ENCODE results near the gene SUGP1.
A peak's percentile ranks its signal among the peaks of the same experiment; 100 is the strongest.
"Not testable (repeated sequence)": the region's sequence is repeated elsewhere in the genome, so short reads cannot be mapped to it uniquely, and the experiment has no call there.

SUGP1 gene

DNA sequence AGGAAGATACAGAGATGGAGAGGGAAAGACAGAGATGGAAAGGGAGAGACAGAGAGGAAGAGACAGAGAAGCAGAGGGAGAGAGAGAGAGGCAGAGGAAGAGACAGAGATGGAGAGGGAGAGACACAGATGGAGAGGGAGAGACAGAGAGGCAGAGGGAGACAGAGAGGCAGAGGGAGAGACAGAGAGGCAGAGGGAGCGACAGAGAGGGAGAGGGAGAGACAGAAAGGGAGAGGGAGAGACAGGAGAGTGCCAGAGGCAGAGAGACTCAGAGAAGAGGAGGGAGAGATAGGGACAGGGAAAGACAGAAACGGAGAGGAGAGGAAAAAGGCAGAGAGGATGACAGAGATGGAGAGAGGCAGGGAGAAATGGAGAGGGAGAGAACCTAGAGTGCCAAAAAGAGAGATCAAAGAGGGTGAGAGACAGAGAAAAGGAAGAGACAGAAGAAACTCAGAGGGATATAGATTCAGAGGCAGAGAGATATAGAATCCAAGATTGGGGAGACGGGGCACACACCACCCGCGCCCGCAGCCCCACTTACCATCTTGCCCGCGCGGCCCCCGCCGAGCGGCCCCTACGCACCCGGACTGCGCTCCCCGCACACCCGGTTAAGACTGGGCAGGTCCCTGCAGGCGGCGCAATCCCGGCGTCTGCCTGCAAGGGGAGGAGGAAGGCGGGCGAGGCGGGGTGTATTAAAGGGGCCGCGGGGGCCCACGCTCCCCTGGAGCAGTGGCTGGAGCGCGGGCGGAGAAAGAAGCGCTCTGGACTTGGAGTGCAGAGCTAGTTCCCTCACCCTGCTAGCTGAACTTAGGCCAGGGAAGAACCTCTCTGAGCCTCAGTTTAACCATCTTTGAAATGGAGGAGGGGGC, 57.9 kb downstream of the SUGP1 start:
- DNase-seq: peak in 1 of 2 experiments; percentile 14

DNA sequence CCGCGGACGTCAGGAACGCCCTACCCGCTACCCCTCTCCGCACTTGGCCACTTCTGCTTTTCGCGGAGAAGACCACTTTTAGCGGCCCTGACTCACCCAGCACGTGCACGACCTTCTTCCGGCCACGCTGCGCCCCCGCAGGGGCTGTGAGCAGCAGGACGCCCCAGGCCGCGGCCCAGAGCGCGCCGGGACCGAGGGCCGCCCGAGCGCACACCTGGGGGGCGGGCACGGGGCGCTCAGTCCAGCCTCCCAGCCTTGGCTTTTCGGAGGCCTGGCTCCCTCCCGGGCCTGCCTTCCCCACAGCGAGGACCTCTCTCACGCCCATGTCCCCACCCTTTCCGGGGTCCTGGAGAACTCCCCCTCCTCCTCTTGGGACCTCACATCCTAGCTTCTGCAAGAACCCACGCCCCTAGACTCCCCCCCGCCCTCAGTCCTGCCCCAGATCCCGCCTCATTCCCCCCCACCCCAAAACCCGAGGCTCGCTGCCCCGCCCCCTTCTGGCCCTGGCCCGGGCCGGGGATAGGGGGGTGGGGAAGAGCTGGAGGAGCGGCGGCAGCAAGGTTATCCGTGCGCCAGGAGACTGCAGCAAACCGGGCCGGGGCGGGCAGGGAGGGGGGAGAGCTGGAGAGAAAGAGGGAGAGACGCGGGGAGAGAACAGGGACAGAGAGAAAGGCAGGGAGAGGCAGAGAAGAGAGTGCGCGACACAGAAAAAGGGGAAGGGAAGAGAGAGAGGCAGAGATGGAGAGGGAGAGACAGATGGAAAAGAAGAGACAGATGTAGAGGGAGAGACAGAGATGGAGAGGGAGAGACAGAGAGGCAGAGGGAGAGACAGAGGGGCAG, 58.7 kb downstream of the SUGP1 start:
- peak in 1 of 2 experiments; percentile 25 for DNase-seq

DNA sequence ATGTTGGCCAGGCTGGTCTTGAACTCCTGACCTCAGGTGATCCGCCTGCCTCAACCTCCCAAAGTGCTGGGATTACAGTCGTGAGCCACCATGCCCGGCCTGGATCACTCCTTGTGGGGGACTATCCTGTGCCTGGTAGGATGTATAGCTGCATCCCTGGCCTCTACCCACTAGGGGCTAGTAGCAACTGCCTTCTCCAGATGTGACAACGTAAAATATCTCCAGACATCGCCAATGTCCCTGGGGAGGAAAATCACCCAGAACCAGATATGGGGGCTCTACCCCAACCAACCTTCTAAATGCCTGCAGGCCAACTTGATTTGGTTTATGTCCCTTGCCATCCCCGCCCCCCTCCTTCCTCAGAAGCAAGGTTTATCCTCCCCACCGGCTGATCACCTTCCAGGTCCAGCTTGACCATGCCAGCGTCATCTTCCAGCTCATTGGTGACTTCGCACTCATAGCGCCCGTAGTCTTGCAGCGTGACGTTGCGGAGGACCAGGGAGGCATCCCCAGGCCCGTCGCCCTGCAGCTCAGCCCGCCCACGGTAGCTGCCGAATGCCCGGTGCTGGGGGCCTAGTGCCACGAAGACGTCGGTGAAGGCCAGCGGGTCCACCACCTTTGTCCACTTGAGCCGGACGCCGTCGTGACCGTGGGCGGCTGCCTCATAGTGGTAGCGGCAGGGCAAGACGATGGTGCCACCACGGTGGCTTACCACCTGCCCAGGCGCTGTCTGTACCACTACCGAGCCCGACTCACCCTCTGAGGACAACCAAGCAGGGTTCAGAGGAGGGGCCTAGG, 59.7 kb downstream of the SUGP1 start:
- no peak for DNase-seq

DNA sequence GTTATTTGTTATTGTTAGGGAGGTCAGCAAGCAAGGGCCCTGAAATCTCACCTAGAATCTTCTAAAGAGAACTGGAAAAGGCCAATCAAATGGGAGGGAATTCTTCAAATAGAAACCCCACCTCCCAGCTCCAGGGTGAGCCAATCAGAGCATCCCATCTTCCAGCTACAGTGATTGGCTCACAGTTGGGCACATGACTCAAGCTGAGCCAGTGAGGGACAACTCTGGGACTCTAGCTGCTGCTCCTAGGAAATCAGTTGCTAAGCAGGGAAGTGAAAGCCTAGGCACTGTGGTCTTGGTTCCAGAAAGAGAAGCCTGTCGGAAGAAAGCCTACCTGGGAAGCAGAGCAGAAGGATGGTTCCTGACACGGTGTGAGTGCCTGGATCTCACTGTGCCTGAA, 60.6 kb downstream of the SUGP1 start:
- peak; percentile 74 to 89 for DNase-seq

DNA sequence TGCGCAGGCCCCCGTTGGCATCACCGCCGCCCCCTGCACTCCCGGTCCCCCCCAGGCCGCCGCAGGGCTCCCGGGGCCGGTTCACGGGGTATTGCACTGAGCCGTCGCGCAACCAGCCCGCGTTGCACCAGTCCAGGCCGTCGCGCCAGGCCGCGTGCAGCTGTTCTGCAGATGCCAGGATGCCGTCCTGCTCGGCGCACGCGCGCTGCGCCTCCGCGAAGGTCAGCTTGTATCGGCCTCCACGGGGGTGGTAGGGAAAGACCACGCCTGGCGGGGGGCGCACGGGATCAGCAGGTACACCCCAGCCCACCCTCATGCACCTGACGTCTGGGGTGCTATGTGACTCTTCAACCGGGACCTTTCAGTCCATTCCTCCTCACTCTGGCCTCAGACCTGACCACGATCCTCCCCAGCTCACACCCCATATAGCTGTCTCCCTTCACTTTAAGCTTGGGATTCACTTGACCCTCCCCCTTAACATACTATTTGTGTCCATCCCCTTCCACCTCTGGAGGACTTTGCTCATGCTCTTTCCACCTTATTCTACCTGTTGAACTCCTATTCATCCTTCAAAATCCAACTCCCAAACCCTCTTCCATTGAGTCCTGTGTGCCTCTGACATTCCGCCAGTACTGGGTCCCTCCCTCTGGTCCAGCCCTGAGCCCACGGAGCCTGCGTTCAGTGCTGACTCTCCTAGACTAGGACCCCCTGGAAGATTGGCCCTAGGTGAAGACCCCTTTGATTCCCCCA, 61.5 kb downstream of the SUGP1 start:
- DNase-seq: no peak

DNA sequence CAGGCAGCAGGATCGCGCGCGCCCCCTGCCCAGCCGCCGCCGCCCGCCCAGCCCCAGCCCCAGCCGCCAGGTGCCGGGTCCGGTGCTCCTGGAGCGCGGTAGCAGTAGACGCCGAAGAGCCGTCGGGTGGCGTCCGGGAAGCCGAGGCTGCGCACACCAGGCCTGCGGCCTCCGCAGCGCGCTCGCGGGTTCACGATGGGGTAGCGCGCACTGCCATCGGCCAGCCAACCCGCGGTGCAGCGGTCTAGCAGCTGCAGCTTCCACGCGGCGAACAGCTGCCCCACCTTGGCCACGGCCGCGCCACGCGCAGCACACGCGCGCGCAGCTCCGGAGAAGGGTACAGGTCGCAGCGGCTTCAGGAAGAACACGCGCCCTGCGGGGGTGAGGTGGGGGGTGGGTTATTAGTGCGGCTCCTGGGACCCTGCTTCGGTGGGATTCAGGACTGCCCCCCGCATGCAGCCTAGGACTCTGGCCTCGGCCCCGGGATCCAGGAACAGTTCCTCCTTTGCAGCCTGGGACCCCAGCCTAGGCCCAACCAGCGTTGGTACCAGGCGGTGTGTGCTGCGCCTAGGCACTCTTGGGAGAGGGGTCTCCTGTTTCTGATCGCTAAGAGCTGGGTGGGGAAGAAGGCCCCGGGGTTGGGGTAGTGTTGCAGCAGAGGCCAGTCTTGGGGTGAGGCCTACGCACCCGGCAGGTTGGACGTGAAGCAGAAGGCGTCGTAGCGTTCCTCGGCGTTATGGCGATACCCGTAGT, 62.3 kb downstream of the SUGP1 start:
- no peak for DNase-seq

DNA sequence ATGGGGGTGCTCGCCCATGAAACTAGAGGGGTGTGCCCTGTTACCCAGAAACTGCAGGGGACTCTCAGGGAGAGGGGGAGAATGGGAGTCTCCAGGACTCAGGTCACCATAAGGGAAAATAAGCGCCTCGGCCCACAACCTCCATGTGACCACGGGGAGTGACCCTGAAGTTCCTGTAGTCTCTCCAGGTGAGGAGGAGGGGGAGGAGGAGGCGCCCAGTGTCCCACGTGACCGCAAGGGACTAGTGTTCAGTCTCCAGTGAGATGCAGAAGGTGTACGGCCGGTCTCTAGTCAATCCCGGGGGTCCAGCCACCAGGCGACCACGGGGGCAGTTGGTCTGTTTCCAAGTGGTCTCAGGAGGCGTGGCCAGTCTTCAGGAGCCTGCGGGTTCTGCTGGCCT, 63.2 kb downstream of the SUGP1 start:
- DNase-seq: no peak

DNA sequence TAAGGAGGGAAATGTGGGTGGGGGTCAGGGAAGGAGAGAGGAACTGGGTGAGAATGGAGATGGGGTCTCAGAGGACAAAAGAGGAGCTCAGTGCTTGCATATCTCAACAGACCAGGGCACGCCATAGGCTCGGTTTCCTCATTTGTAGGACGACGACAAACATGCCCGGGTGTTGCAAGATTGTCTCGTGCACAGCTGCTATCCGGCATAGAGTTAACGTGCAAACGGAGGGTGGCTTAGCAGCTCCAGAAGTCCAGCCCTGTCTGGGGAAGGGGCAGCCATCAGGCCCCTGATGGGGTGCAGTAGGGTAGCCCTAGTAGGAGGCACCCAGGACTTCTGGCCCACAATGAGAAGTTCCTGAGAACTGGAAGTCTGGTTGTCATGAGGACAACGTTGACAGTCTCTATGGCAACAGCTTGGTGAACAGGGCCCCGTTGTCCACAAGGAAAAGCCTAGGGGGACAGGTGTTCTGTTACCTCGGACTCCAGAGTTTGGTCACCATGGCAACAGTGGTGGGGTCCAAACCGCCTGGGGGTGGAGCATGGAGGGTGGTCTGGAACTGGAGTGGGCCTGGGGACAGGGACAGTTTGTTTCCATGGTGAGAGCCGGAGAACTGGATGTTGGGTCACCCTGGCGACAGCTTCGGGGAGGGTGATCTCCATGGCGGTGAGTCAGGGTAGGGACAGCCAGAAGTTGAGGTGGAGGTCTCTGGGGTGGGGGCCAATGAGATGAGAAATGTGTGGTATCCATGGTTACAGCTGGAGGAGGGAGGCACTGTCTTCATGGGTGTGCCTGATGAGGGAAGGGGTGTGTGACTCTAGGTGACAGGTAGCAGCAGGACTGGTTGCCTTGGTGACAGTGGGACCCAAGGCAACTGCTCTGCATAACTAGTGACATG, 64.0 kb downstream of the SUGP1 start:
- DNase-seq: peak in 1 of 2 experiments; percentile 47

DNA sequence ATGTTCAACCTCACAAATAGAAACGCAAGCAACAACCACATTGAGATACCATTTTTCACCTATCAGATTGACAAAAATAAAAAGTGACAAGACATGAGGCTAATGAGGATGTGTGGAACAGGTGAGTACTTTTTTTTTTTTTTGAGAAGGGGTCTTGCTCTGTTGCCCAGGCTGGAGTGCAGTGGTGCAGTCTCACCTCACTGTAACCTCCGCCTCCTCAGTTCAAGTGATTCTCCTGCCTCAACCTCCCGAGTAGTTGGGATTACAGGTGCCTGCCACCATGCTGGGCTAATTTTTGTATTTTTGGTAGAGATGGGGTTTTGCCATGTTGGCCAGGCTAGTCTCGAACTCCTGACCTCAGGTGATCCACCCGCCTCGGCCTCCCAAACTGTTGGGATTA, 66.9 kb downstream of the SUGP1 start:
- DNase-seq: not testable (repeated sequence)

DNA sequence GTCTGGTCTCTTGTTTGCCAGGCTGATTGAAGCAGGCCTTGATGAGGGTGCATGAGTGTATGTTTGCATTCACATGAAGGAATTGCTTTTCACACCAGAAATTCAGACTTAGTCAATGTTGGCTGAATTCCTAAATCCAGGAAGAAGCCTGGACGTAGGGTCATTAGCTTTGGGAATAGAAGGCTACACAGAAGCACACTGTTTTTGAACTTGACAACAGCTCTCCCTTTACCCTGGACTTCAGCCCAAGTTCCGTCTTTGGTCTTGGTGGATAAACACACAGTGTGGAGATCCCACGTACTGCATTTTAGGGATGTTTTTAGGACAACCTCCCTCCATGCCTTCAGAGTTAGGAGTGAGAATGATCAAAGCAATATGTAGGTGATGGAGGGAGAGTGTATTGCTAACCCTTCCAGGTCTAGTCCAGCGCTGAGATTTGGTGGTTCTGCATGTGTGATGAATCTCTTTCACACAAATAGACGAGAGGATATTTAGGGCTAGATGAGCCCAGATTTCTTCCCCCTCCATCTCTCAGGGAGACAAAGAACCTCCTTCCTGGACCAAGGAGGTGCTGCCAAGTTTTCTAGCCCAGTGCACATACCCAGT, 70.0 kb downstream of the SUGP1 start:
- DNase-seq: no peak

DNA sequence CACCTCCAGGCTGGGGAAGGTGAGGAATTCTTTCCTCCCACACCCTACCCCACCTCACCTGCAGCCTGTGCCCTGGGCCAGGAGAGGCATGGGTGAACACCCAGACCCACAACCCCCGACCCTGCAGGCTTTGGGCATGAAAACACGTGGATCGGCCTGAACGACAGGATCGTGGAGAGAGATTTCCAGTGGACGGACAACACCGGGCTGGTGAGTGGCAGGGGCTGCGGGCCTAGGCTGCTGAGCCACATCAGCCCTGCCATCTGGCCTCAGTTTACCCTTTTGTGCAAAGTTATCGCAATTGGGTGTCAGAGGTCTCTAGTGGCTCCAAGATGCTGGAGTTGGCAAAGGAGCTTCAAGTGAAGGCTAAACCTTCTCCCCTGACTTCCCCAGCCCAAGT, 79.8 kb downstream of the SUGP1 start:
- no peak for DNase-seq

DNA sequence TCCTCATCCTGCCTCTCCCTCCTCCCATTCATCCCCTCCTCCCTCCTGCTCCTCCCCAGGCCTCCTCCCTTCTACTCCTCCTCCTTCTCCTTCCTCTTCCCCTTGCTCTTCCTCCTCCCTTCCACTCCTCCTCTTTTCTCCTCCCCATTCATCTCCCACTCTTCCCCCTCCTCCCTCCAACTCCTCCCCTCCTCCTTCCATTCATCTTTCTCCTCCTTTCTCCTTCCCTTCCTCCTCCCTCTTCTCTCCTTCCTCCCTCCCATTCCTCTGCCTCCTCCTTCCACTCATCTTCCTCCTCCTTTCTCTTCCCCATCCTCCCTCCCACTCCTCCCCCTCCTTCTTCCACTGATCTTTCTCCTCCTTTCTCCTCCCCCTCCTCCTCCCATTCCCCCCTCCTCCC, 80.6 kb downstream of the SUGP1 start:
- no peak for DNase-seq

DNA sequence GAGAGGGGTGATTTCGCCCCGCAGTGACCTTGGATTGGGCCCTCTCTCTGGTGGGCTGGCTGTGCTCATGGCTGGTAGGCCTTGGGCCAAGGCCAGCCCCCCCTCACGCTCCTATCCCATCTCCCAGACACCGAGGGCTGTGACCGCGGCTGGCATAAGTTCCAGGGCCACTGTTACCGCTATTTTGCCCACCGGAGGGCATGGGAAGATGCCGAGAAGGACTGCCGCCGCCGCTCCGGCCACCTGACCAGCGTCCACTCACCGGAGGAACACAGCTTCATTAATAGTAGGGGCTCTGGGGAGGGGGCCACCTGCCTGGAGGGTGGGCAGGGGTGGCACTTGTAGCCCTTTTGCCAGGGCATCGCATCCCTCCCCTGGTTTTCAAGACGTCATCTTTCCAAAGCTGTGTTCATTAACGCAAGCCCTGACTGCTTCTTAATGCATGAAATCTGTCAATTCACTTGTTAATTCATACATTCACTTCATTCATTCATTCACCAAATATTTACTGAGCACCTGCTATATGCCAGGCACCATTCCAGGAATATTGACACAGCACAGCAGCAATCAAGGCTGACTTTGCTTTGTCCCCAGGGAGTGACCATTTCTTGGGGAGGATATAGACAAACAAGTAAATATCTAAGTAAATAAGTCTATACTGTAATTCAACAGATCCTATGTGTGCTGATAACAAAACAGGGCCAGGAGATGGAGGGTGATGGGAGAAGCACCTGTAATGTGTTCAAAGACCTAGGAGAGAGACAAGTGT, 82.0 kb downstream of the SUGP1 start:
- DNase-seq: no peak

DNA sequence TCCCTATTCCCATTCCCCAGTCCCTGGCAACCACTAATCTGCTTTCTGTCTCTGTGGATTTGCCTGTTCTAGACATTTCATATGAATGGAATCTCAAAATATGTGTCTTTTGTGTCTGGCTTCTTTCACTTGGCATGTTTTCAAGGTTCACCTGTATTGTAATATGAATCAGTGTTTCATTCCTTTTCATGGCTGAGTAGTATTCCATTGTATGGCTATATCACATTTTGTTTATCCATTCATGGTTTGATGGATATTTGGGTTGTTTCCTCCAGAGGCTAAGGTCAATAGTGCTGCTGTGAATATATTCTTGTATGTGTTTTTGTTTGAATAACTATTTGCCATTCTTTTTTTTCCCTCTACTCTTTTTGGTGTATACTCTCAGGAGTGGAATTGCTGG, 84.1 kb downstream of the SUGP1 start:
- no peak for DNase-seq

DNA sequence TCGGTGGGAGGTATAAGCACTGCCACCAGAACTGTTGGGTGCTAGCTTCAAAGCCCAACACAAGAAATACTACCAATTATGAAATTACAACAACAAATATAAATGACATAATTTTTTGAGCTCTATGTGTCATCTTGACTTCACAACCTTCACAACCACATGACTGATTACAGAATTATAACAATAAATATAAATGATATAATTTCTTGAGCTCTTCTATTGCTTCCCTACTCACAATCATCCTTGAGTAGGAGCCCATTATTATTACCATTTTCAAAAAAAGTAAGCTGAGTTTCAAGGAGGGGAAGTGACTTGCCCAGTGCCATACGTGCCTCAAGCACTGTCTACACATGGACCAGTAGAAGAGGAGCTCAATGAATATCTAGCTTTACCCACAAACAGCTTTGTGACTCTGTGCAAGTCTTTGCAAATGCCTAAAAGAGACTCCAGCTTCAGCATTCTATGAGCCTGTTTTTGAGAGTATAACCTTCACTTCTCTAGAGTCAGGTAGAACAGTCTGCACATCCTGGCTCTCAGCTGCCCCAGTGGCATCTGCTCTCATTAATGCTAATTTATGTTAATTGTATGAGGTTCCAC, 86.0 kb downstream of the SUGP1 start:
- peak in 1 of 2 experiments; percentile 42 for DNase-seq

DNA sequence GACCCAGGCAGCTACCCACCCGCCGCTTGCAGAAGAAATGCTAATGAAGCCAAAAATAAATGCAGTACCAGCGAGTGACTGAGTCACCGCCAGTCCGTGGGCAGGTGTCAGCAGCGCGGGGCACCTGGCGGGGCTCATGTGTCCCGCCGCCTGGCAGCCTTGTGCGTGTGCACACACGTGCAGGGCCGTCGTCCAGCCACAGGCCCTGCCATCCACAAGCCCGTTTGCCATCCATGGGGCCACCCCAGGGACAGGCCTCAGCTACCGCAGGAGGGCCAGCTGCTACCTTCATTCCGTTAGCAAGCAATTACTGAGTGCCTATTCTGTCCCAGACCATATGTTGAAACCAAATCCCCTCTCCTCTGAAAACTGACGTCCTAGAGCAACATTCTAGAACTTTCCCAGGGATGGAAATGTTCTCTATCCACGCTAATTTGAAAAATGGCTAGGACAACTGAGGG, 88.0 kb downstream of the SUGP1 start:
- peak; percentile 56 to 87 for DNase-seq

DNA sequence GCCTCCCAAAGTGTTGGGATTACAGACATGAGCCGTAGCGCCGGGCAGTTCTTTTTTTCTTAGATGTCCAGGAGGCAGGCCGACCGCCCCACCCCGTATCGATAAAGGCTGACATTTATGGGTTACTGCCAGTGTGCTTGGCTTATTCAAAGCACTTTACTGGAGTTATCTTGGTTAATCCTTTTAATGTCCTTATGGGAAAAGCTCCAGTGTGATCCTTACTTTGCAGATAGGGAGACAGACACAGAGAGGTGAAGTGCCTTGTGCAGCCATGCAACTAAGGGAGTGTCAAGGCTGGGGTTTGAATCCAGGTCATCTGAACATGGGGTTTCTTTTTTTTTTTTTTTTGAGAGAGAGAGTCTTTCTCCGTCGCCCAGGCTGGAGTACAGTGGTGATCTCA, 89.3 kb downstream of the SUGP1 start:
- DNase-seq: peak; percentile 84 to 92

DNA sequence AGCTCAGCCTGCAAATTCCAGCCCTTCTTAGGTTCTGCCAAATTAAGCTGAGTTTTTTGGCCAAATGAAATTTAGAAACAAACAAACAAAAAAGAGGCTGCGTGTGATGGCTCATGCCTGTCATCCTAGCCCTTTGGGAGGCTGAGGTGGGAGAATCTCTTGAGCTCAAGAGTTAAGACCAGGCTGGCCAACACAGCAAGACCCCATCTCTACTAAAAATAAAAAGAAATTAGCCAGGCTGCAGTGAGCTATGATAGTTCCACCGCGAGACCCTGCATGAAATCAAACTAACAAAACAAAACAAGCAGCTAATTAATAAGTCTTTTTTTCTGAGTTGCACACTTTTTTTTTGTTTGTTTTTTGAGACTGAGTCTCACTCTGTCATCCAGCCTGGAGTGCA, 90.6 kb downstream of the SUGP1 start:
- DNase-seq: no peak

DNA sequence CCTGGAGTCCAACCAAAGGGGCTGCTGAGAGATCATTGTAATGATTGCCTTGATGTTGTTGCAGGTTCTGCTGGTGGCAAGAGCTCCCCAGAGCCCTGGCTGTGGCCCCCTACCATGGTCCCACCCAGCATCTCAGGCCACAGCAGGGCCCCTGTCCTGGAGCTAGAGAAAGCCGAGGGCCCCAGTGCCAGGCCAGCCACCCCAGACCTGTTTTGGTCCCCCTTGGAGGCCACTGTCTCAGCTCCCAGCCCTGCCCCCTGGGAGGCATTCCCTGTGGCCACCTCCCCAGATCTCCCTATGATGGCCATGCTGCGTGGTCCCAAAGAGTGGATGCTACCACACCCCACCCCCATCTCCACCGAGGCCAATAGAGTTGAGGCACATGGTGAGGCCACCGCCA, 93.1 kb downstream of the SUGP1 start:
- DNase-seq: no peak
